Karpas-422 (cell line): Measurements from ENCODE around the gene ZP1. TPM values are rescaled to one million over a fixed set of nuclear protein-coding genes. Genes with fewer than 3 reads are reported as not detected.

ENCODE experiments used
- DNase-seq: peaks from one replicate; pipeline ENCODE4 v3.0.0-alpha.2; 2015
- H2AFZ ChIP-seq: fragments of 200-600 bp; sonication (generic); 2 replicates; pipeline ENCODE4 v1.6.1; 2014; ENCODE audit warnings: antibody characterized with exemption, low read length, mixed read lengths
- H3K27ac ChIP-seq: fragments of 200-600 bp; sonication (generic); 2 replicates; pipeline ENCODE4 v1.5.1; 2014; ENCODE audit warnings: mild to moderate bottlenecking, low read length, moderate library complexity
- H3K27me3 ChIP-seq: fragments of 200-600 bp; sonication (generic); 2 replicates; pipeline ENCODE4 v1.6.1; 2014; ENCODE audit warnings: low read length, mixed read lengths
- H3K36me3 ChIP-seq: fragments of 200-600 bp; sonication (generic); 2 replicates; pipeline ENCODE4 v1.6.1; 2014; ENCODE audit warnings: low read length, mixed read lengths; ENCODE audit not compliant: insufficient read depth
- H3K4me1 ChIP-seq: fragments of 200-600 bp; sonication (generic); 2 replicates; pipeline ENCODE4 v1.6.1; 2014; ENCODE audit warnings: mild to moderate bottlenecking, low read length, mixed read lengths
- H3K4me2 ChIP-seq: fragments of 200-600 bp; sonication (generic); 2 replicates; pipeline ENCODE4 v1.6.1; 2014; ENCODE audit warnings: low read length, low read depth, mild to moderate bottlenecking; ENCODE audit not compliant: poor library complexity, severe bottlenecking
- H3K4me3 ChIP-seq: fragments of 200-600 bp; sonication (generic); 2 replicates; pipeline ENCODE4 v1.5.1; 2014; ENCODE audit warnings: mild to moderate bottlenecking, antibody characterized with exemption, low read length, mixed read lengths
- H3K79me2 ChIP-seq: fragments of 200-600 bp; sonication (generic); 2 replicates; pipeline ENCODE4 v1.6.1; 2014; ENCODE audit warnings: mild to moderate bottlenecking, low read length, mixed read lengths
- H3K9ac ChIP-seq: fragments of 200-600 bp; sonication (generic); 2 replicates; pipeline ENCODE4 v1.6.0; 2014; ENCODE audit warnings: low read length
- H3K9me2 ChIP-seq: fragments of 200-600 bp; sonication (generic), shearing (Covaris generic); replicated peaks from 2 replicates; pipeline ENCODE4 v1.6.0; 2014; ENCODE audit warnings: mild to moderate bottlenecking, low read length, moderate library complexity; ENCODE audit not compliant: insufficient read depth
- H3K9me3 ChIP-seq: fragments of 300-700, 200-600 bp; sonication (generic); 2 replicates; pipeline ENCODE4 v1.6.1; 2014; ENCODE audit warnings: low read length, mixed read lengths
- H4K20me1 ChIP-seq: fragments of 200-600 bp; sonication (generic); 2 replicates; pipeline ENCODE4 v1.6.1; 2014; ENCODE audit warnings: mild to moderate bottlenecking, antibody characterized with exemption, low read length, low read depth; ENCODE audit not compliant: insufficient read depth
- total RNA-seq: library from RNA; depleted of rRNA; stranded (reverse); fragments of >200 nt; shearing (Covaris generic); gene quantifications from 2 replicates; pipeline ENCODE4 v1.2.3, GENCODE V29; 2014; ENCODE audit warnings: low replicate concordance

ZP1 gene
- total RNA-seq, 1 experiment from 2014 or later = not detected

DNA sequence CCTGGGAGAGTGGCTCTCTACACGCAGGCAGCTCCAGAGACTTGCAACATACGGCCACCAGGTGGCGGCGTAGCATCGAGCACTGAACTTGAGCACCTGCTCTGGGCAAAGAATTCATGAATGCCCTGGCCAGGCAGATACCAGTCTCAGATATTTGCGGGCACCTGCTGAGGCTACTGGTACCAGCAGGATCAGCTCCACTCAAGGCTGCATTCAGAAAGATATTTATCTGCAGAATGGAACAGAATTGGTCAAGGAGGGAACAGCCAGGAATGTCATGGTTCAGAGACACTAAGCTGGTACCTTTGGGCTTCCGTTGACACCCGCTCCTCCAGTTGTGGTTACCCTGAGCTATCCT is 36.2 kb upstream of the ZP1 start:
- no peaks in the 10 kb centered on the region for H3K9me2 ChIP-seq
- H3K27ac ChIP-seq = no peak overlapping the region
- H3K27me3 ChIP-seq = no peaks in the 10 kb centered on the region
- H2AFZ ChIP-seq = no peak overlapping the region
- DNase-seq = peak; percentile 92
- no peak overlapping the region for H3K9ac ChIP-seq
- no peaks in the 10 kb centered on the region for H4K20me1 ChIP-seq
- no peaks in the 10 kb centered on the region for H3K9me3 ChIP-seq
- H3K4me1 ChIP-seq = peaks cover 17% of the 10 kb centered on the region
- no peaks in the 10 kb centered on the region for H3K36me3 ChIP-seq
- H3K4me2 ChIP-seq = no peak overlapping the region
- H3K4me3 ChIP-seq = no peak overlapping the region
- H3K79me2 ChIP-seq = no peaks in the 10 kb centered on the region

DNA sequence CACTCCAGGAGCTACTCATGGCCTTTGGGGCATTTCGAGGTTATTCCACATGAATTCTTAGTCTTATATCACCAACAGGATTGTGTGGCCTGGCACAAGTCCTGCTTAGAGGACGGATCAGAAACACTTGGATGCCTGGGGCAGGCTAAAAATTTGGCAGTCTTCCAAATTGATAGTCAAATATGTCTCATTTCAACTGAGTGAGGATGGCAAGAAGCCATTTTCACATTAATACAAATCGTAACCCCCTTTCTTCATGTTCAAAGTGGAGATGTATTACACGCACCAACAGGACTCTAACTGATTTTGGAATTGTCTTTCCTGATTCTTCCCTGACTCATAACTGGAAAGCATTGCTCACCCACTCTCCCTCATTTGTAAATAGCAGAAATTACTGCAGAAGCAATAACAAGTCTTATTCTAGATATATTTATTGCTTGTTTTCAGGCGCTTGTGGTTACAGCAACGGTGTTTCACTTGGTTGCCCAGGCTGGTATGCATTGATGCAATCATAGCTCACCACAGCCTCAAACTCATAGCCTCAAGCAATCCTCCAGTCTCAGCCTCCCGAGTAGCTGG is 35.8 kb upstream of the ZP1 start:
- H3K4me1 ChIP-seq = peaks cover 17% of the 10 kb centered on the region
- H2AFZ ChIP-seq = no peak overlapping the region
- no peaks in the 10 kb centered on the region for H3K36me3 ChIP-seq
- H3K79me2 ChIP-seq = no peaks in the 10 kb centered on the region
- H3K27ac ChIP-seq = no peak overlapping the region
- no peaks in the 10 kb centered on the region for H3K9me2 ChIP-seq
- no peak overlapping the region for H3K9ac ChIP-seq
- DNase-seq = no peak
- H3K9me3 ChIP-seq = no peaks in the 10 kb centered on the region
- no peak overlapping the region for H3K4me3 ChIP-seq
- no peaks in the 10 kb centered on the region for H3K27me3 ChIP-seq
- no peak overlapping the region for H3K4me2 ChIP-seq
- no peaks in the 10 kb centered on the region for H4K20me1 ChIP-seq

DNA sequence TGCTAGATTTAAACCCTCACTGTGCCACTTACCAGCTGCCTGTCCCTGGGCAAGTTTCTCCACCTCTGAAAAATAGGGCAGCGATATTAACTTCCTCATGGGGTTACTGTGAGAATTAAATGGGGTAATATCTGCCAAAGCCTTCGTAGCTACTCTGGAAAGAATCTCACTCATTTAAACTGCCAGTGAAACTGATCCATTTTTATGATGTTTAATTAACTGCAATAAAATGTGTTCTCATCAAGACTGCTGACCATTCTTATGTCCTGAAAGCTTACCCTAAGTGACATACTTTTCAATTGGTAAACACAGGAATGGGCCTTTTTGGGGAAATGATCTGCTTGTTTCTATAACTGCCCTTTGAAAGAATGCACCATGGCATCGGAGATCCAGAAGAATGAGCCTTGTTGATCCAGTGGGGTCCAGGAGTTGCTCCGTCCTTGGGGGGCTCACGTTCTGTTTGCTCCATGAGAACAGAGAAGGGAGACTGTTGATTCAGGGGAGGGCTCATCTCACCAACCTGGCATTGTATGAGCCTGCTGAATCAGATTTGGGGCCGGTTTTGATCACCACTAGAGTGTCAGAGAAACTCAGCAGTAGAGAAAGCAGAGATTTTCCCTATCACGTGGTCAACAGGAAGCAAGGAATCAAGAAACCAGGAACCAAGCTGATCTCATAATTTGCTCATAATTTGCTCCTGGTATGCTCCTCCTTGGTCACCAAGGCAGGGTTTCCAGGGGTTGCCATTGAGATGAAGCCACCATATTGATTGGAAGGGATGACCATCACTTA is 32.4 kb upstream of the ZP1 start:
- no peaks in the 10 kb centered on the region for H3K36me3 ChIP-seq
- no peaks in the 10 kb centered on the region for H3K27me3 ChIP-seq

DNA sequence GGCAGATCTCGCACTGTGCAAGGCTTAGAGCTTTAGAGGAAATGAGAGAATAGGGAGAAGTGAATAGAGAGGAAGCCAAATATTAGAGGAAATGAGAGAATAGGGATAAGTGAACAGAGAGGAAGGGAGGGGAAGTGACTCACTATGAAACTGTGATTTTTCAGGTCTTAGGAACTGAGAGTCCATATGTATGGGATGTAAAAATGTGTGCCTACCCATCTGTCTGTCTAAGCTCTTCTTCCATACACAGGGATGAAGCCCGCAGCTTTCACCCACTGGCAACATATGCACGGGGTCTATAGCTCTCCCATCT is 31.9 kb upstream of the ZP1 start:
- no peak overlapping the region for H3K9ac ChIP-seq
- H3K4me2 ChIP-seq = no peak overlapping the region
- peaks cover 17% of the 10 kb centered on the region for H3K4me1 ChIP-seq
- no peaks in the 10 kb centered on the region for H3K9me3 ChIP-seq
- H3K36me3 ChIP-seq = no peaks in the 10 kb centered on the region
- no peak overlapping the region for H3K4me3 ChIP-seq
- H3K79me2 ChIP-seq = no peaks in the 10 kb centered on the region
- H3K27me3 ChIP-seq = no peaks in the 10 kb centered on the region
- H3K27ac ChIP-seq = no peak overlapping the region
- H4K20me1 ChIP-seq = no peaks in the 10 kb centered on the region
- H3K9me2 ChIP-seq = no peaks in the 10 kb centered on the region
- H2AFZ ChIP-seq = no peak overlapping the region
- no peak for DNase-seq

More for the DNA sequence above, 32.4 kb upstream of the ZP1 start:
- H2AFZ ChIP-seq = no peak overlapping the region
- no peaks in the 10 kb centered on the region for H3K9me3 ChIP-seq
- no peak overlapping the region for H3K4me3 ChIP-seq
- no peaks in the 10 kb centered on the region for H3K79me2 ChIP-seq
- peaks cover 17% of the 10 kb centered on the region for H3K4me1 ChIP-seq
- no peak overlapping the region for H3K4me2 ChIP-seq
- no peak for DNase-seq
- no peak overlapping the region for H3K27ac ChIP-seq
- no peak overlapping the region for H3K9ac ChIP-seq
- no peaks in the 10 kb centered on the region for H4K20me1 ChIP-seq
- no peaks in the 10 kb centered on the region for H3K9me2 ChIP-seq

DNA sequence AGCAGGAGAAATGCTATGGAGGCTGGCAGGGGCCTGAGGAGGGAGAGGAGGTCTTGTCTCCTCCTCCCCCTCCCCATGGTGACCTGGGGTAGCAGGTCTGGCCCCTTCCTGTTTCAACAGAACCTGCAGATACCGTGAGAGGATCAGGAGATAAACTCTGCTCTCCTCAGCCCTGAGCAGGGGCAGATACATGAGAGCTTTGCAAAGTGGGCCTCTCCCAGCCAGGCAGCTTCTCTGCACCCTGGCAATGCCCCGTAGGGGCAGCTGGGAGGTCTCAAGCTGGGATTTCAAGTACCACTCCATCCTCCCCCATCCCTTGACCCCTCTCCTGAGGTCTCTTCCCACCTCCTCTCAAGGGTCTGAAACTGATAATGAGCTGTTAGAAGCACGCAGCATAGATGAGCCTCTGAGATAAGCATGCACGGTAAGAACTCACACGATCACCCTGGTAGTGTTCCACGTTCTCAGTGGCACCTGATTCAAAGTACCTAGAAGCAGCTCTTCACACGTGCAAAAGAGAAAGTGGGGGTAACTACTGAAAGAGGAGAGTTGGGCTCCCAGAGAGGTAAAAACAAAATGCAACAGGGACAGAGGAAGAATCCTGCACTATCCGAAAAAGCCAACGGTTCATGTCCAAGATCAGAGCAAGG is 30.4 kb upstream of the ZP1 start:
- no peaks in the 10 kb centered on the region for H3K9me2 ChIP-seq

DNA sequence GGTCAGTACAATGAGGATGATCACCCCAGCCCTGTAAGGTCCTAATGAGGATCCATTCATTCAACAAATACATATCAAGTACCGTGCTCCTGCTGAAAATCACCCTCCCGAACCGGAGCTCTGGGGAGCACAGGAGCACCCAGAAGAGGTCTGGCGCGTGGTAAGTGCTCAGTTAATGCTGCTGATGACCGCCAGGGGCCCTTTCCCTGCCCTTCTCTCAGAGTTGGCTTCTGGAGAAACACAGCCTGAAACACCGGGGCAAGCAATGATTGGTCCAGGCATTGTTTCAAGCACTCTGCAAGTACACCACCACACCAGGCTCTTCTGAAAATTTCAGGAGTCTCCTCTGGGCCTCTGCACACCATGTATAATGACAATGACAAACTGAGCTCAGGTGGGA is 29.2 kb upstream of the ZP1 start:
- Histone ChIP-seq H4K20me1 (no peaks in the 10 kb centered on the region), H3K27me3 (no peaks in the 10 kb centered on the region), H3K4me2 (no peak overlapping the region), H3K9me2 (no peaks in the 10 kb centered on the region), H3K4me3 (no peak overlapping the region), H3K9me3 (no peaks in the 10 kb centered on the region), H3K9ac (no peak overlapping the region), H2AFZ (no peak overlapping the region), H3K27ac (no peak overlapping the region), H3K4me1 (peaks cover 8% of the 10 kb centered on the region), H3K79me2 (peaks cover 13% of the 10 kb centered on the region), H3K36me3 (no peaks in the 10 kb centered on the region)
- peak; percentile 73 for DNase-seq

More for the DNA sequence above, 30.4 kb upstream of the ZP1 start:
- no peak for DNase-seq
- Histone ChIP-seq H3K9me3 (no peaks in the 10 kb centered on the region), H3K27ac (no peak overlapping the region), H3K36me3 (no peaks in the 10 kb centered on the region), H3K4me1 (peaks cover 12% of the 10 kb centered on the region), H4K20me1 (no peaks in the 10 kb centered on the region), H3K4me2 (no peak overlapping the region), H3K9ac (no peak overlapping the region), H2AFZ (no peak overlapping the region), H3K4me3 (no peak overlapping the region), H3K27me3 (no peaks in the 10 kb centered on the region), H3K79me2 (peaks cover 1% of the 10 kb centered on the region)

DNA sequence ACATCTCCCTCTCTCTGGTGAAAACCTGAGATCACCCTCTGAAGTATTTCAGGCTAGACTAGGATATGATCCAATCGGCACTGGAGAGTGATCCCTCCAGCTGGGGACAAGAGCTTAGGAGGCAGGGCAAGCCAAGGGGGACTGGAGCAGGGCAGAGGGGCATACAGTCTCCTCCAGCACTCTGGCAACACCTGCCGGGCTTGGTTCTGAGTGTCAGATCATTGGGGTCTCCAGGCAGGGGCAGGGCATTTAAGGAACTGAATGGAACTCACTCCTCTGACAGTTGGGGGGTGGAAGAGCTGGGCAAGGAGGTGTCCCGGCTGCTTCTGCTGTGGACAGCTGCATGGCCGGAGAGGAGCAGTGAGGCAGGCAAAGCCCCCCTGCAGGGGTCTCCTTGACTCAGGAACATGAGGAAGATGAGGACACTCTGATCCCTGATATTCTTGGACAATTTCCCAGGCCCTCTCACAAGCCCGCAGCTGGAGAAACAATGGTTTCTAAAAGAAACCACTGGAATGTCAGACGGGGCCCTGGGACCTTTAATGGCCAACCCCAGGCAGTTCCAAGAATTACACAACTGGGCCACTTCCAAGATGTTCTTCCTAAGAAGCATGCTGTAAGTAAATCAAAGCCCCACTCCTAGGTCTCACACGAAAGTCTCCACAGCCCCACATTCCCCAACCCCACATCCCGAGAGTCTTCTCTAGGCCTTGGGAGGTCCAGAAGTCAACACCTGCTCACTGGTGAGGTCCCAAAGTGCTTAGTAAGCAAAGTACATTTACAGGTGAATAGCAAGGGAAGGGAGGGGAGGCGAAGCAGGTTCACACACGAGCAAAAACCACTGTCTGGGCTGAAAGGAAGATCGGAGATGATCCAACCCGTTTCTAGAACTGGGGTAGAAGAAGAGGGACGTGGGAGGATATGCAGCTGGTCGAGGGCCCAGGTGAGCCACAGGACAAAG is 26.6 kb upstream of the ZP1 start:
- H3K9ac ChIP-seq = no peak overlapping the region
- H3K4me1 ChIP-seq = peaks cover 33% of the 10 kb centered on the region
- no peaks in the 10 kb centered on the region for H3K9me3 ChIP-seq
- peak overlapping the region; percentile 83 for H3K4me2 ChIP-seq
- peaks cover 13% of the 10 kb centered on the region; the same call in 1 of the 2 replicates for H4K20me1 ChIP-seq
- H2AFZ ChIP-seq = peak overlapping the region; percentile 55; the same call in 1 of the 2 replicates
- peak overlapping the region; percentile 96; the same call in 1 of the 2 replicates for H3K4me3 ChIP-seq
- no peaks in the 10 kb centered on the region for H3K27me3 ChIP-seq
- H3K79me2 ChIP-seq = peaks cover 39% of the 10 kb centered on the region
- no peak for DNase-seq
- H3K9me2 ChIP-seq = no peaks in the 10 kb centered on the region
- H3K36me3 ChIP-seq = peaks cover 5% of the 10 kb centered on the region
- H3K27ac ChIP-seq = no peak overlapping the region
